K562 (cell line): ENCODE measurements around the gene SOX6. TPM values are rescaled to one million over a fixed set of nuclear protein-coding genes. Genes with fewer than 3 reads are reported as not detected.

Source experiments
- ATAC-seq: fragments of 200-7000 bp; cut with Tn5 transposase; 3 replicates; pipeline ENCODE4 v1.9.1; 2020; ENCODE audit warnings: moderate library complexity
- BruUV-seq: library from RNA; stranded (reverse); fragments of 400-500 nt; replicated peaks from 2 replicates; lab custom pipeline; 2021; lab: Mats Ljungman, UMichigan
- CTCF ChIA-PET: fragments of 300-600 bp; formaldehyde crosslinking; extraction: SDS; loops from one replicate; lab custom pipeline; 2021; ENCODE audit warnings: low intra/inter-chr PET ratio; lab: Yijun Ruan, JAX
- POLR2A ChIA-PET: fragments of 300-600, 350-650 bp; sonication (Branson Sonifier 250); formaldehyde crosslinking; extraction: SDS; loops from one replicate; lab custom pipeline; 2021; ENCODE audit warnings: antibody characterized with exemption, inconsistent platforms; lab: Yijun Ruan, JAX
- DNase-seq, 4 experiments: peaks; one replicate each; pipeline versions ENCODE4 v3.0.0 to v3.0.0-alpha.2; 2011 to 2018; ENCODE audit warnings: low spot score in 3 of 4, mixed read lengths in 3 of 4; ENCODE audit errors: extremely low read depth in 1 of 4
- FAIRE-seq: peaks from 2 replicates; lab custom pipeline; 2011; peaks lifted over from hg19 to GRCh38; lab: Jason Lieb, UNC
- H2AFZ ChIP-seq: 2 replicates; pipeline ENCODE4 v1.6.0; 2011; ENCODE audit warnings: low read depth, low read length, control low read depth, inconsistent platforms
- H3K27ac ChIP-seq: fragments of 200-600 bp; 3 replicates; pipeline ENCODE4 v1.8.0; 2011; ENCODE audit warnings: low read depth, mild to moderate bottlenecking, control low read depth, inconsistent platforms, low read length, moderate library complexity, mixed read lengths; ENCODE audit errors: extremely low read depth
- H3K27me3 ChIP-seq, 2 experiments: fragments of 300-600 bp in 1 of 2; 2 replicates in 1 of 2; 3 replicates in 1 of 2; pipeline versions ENCODE4 v1.6.0 to v1.8.0; 2011; ENCODE audit warnings: inconsistent platforms in 2 of 2, low read length in 2 of 2, mild to moderate bottlenecking in 1 of 2, mixed read lengths in 1 of 2, moderate library complexity in 1 of 2; ENCODE audit not compliant: control insufficient read depth in 2 of 2, insufficient read depth in 2 of 2
- H3K36me3 ChIP-seq: fragments of 300-600 bp; 3 replicates; pipeline ENCODE4 v1.8.0; 2011; ENCODE audit warnings: mild to moderate bottlenecking, low read length, inconsistent platforms; ENCODE audit not compliant: control insufficient read depth, insufficient read depth
- H3K4me1 ChIP-seq, 2 experiments: fragments of 200-600 bp in 1 of 2; replicated peaks in 1 of 2; 2 replicates in 1 of 2; 3 replicates in 1 of 2; pipeline versions ENCODE4 v1.5.1 to v1.8.0; 2011; ENCODE audit warnings: inconsistent platforms in 2 of 2, low read length in 2 of 2, mild to moderate bottlenecking in 1 of 2, mixed read lengths in 1 of 2, moderate library complexity in 1 of 2; ENCODE audit not compliant: control insufficient read depth in 2 of 2, insufficient read depth in 2 of 2
- H3K4me2 ChIP-seq: 2 replicates; pipeline ENCODE4 v1.6.1; 2011; ENCODE audit warnings: low read length, control low read depth, inconsistent platforms, mixed read lengths; ENCODE audit not compliant: insufficient read depth
- H3K4me3 ChIP-seq: fragments of 200-600 bp; sonication (generic), shearing (Covaris generic); 2 replicates; pipeline ENCODE4 v1.5.1; 2016; ENCODE audit warnings: control low read depth, inconsistent platforms
- H3K79me2 ChIP-seq: fragments of 200-600 bp; 3 replicates; pipeline ENCODE4 v1.8.0; 2011; ENCODE audit warnings: low read length, inconsistent platforms; ENCODE audit not compliant: control insufficient read depth, insufficient read depth
- H3K9ac ChIP-seq, 2 experiments: 2 replicates each; pipeline versions ENCODE4 v1.6.0 to v1.6.1; 2011; ENCODE audit warnings: low read depth in 2 of 2, low read length in 2 of 2, control low read depth in 1 of 2, inconsistent platforms in 1 of 2, mild to moderate bottlenecking in 1 of 2, mixed read lengths in 1 of 2; ENCODE audit not compliant: insufficient read depth in 1 of 2
- H3K9me1 ChIP-seq: one replicate; pipeline ENCODE4 v1.6.0; 2011; ENCODE audit warnings: inconsistent platforms, mild to moderate bottlenecking, low read length, moderate library complexity; ENCODE audit not compliant: control insufficient read depth, insufficient read depth
- H3K9me3 ChIP-seq: replicated peaks from 2 replicates; pipeline ENCODE4 v1.5.1; 2011; ENCODE audit warnings: low read depth, low read length, inconsistent platforms; ENCODE audit not compliant: control insufficient read depth, insufficient read depth
- H4K20me1 ChIP-seq: replicated peaks from 2 replicates; pipeline ENCODE4 v1.6.1; 2011; ENCODE audit warnings: low read length, inconsistent platforms, mixed read lengths; ENCODE audit not compliant: control insufficient read depth, insufficient read depth
- E2F6 ChIP-seq, 2 experiments: IDR thresholded peaks; 2 replicates each; pipeline ENCODE4 v1.6.1; 2011; ENCODE audit warnings: borderline replicate concordance in 1 of 2, control low read depth in 1 of 2, low read depth in 1 of 2, low read length in 1 of 2, mild to moderate bottlenecking in 1 of 2, mixed read lengths in 1 of 2, moderate library complexity in 1 of 2; ENCODE audit not compliant: insufficient read depth in 1 of 2, insufficient read length in 1 of 2, poor library complexity in 1 of 2, severe bottlenecking in 1 of 2; ENCODE audit errors: extremely low read depth in 1 of 2
- EGR1 ChIP-seq: fragments of 450-650 bp; conservative IDR thresholded peaks from 2 replicates; pipeline ENCODE4 v1.6.1; 2017; ENCODE audit warnings: mild to moderate bottlenecking
- EP300 ChIP-seq: IDR thresholded peaks from 2 replicates; pipeline ENCODE4 v1.6.1; 2012; ENCODE audit warnings: low read length, improper control_type of control experiment
- HDAC2 ChIP-seq: fragments of 450-650 bp; IDR thresholded peaks from 2 replicates; pipeline ENCODE4 v1.6.1; 2016; ENCODE audit warnings: mild to moderate bottlenecking
- HINFP ChIP-seq: fragments of 450-650 bp; conservative IDR thresholded peaks from 2 replicates; pipeline ENCODE4 v1.6.1; 2016; ENCODE audit warnings: missing genetic modification characterization, low read depth, mild to moderate bottlenecking, control low read depth, missing compliant biosample characterization
- MED1 ChIP-seq: sonication (generic); formaldehyde crosslinking; IDR thresholded peaks from 2 replicates; pipeline ENCODE4 v1.8.1; 2023; ENCODE audit warnings: missing genetic modification reagents, borderline replicate concordance
- POLR3G ChIP-seq: IDR thresholded peaks from 2 replicates; pipeline ENCODE4 v1.6.1; 2011; ENCODE audit not compliant: insufficient read length, insufficient replicate concordance; ENCODE audit errors: extremely low read depth
- PTTG1 ChIP-seq: fragments of 450-650 bp; IDR thresholded peaks from 2 replicates; pipeline ENCODE4 v1.6.1; 2016; ENCODE audit warnings: low read depth, mild to moderate bottlenecking, missing genetic modification characterization, missing compliant biosample characterization
- RBM14 ChIP-seq: fragments of 200-400 bp; formaldehyde crosslinking; IDR thresholded peaks from 2 replicates; pipeline ENCODE4 v1.6.1; 2018; ENCODE audit warnings: low read depth, mild to moderate bottlenecking, low read length, moderate library complexity, borderline replicate concordance; ENCODE audit not compliant: insufficient read depth
- RHOXF2B ChIP-seq: fragments of 250-450 bp; sonication (Bioruptor Pico); conservative IDR thresholded peaks from 2 replicates; pipeline ENCODE4 v1.5.1; 2021
- SNAPC5 ChIP-seq: fragments of 250-450 bp; sonication (Bioruptor Pico); IDR thresholded peaks from 2 replicates; pipeline ENCODE4 v1.8.0; 2021; ENCODE audit warnings: moderate library complexity, mild to moderate bottlenecking, inconsistent platforms
- TCFL5 ChIP-seq: fragments of 250-450 bp; sonication (Bioruptor Pico); conservative IDR thresholded peaks from 2 replicates; pipeline ENCODE4 v1.6.1; 2021; ENCODE audit warnings: mild to moderate bottlenecking, moderate library complexity, matching md5 sums
- TEAD1 ChIP-seq, 2 experiments: fragments of 450-650 bp in 1 of 2; sonication (generic) in 1 of 2; formaldehyde crosslinking; IDR thresholded peaks; 2 replicates each; pipeline versions ENCODE4 v1.4.0 to v1.8.0; 2020 to 2022; ENCODE audit warnings: mild to moderate bottlenecking in 2 of 2, missing genetic modification reagents in 1 of 2
- ZNF324 ChIP-seq: fragments of 250-450 bp; sonication (Bioruptor Pico); IDR thresholded peaks from 2 replicates; pipeline ENCODE4 v1.4.0; 2020; ENCODE audit warnings: mild to moderate bottlenecking
- ZNF436 ChIP-seq: fragments of 250-450, 450-650 bp; sonication (Bioruptor Pico); formaldehyde crosslinking; IDR thresholded peaks from 2 replicates; pipeline ENCODE4 v1.7.0; 2020; ENCODE audit warnings: mild to moderate bottlenecking
- ZNF512 ChIP-seq: IDR thresholded peaks from 2 replicates; pipeline ENCODE4 v1.6.1; 2016; ENCODE audit warnings: missing genetic modification characterization, missing compliant biosample characterization
- WGBS: fragments of 100-300 bp; shearing (Covaris generic); methylation state at CpG from one replicate; pipeline ENCODE4 v1.1.6; 2016; ENCODE audit warnings: low coverage, mixed read lengths; ENCODE audit not compliant: insufficient coverage; ENCODE audit errors: missing lambda C conversion rate; 5-methylcytosine and 5-hydroxymethylcytosine counted together
- in situ Hi-C: fragments of 300-500 bp; cut with MboI; formaldehyde crosslinking; loops from 4 replicates; pipeline ENCODE4 v1.15.0; 2018; ENCODE audit warnings: inconsistent platforms, mixed read lengths
- intact Hi-C: fragments of 100-400 bp; cut with micrococcal nuclease; formaldehyde crosslinking; loops from 2 replicates; pipeline ENCODE4 v1.14.2; 2022
- polyA plus RNA-seq, 8 experiments: library from polyadenylated mRNA; depleted of rRNA in 4 of 8; stranded (reverse) in 5 of 8; unstranded in 3 of 8; fragments of >200 nt; fragmentation: Nextera tagmentation in 2 of 8; fragmentation: Illumina TruSeq in 1 of 8; extraction: Ambion mirVana in 2 of 8; extraction: Trizol in 1 of 8; gene quantifications; 2 replicates each; pipeline versions ENCODE4 v1.2.1 to v1.2.3, GENCODE V29; 2011 to 2014; ENCODE audit warnings: inconsistent platforms in 1 of 8, missing spikeins in 1 of 8
- total RNA-seq, 7 experiments: library from RNA; depleted of rRNA in 6 of 7; stranded (reverse); fragments of >200 nt in 6 of 7; fragmentation: Illumina TruSeq in 2 of 7; extraction: Trizol in 2 of 7; gene quantifications; 2 replicates each; pipeline versions ENCODE4 v1.2.1 to v1.2.3, GENCODE V29; 2011 to 2021; ENCODE audit warnings: low replicate concordance in 1 of 7

Gene SOX6
- total and polyA plus RNA-seq, 9 of the 15 experiments (the other 6 are each of a cell fraction or from before 2014, with no cell fraction given) = 0.89 to 8.7 (median 5.7) TPM

- POLR2A ChIA-PET = no interaction called here
Observed at GRCh38 chr11:16096336-16096735, 260.0 kb downstream of the SOX6 start.

More at GRCh38 chr11:16096336-16096735, 260.0 kb downstream of the SOX6 start:
- CTCF ChIA-PET = no interaction called here
- Histone ChIP-seq H3K79me2 (no peaks in the 10 kb centered on the region), H3K9ac (no peak overlapping the region), H3K27ac (no peak overlapping the region), H3K9me3 (no peaks in the 10 kb centered on the region), H3K27me3 (no peaks in the 10 kb centered on the region), H3K4me2 (no peak overlapping the region), H3K4me1 (peaks cover 0 to 12% of the 10 kb centered on the region in 2 experiments; a peak in 2 of 5 replicates), H3K9me1 (no peaks in the 10 kb centered on the region), H3K36me3 (no peaks in the 10 kb centered on the region), H4K20me1 (no peaks in the 10 kb centered on the region), H3K4me3 (no peak overlapping the region), H2AFZ (no peak overlapping the region)
- WGBS = 74% methylated on average over 2 of the region's 2 CpGs
- in situ Hi-C loops (no loop called here), intact Hi-C loops (no loop called here)
- no peak for DNase-seq
- no peak for FAIRE-seq
- TF ChIP-seq EGR1 (no peak), PTTG1 (tag) (no peak), TCFL5 (CRISPR knock-in tag) (no peak), EP300 (no peak), ZNF512 (tag) (no peak), HDAC2 (no peak), RBM14 (no peak), SNAPC5 (CRISPR knock-in tag) (no peak), HINFP (tag) (no peak), POLR3G (no peak), ZNF436 (CRISPR knock-in tag) (no peak), RHOXF2B (CRISPR knock-in tag) (no peak), ZNF324 (no peak), TEAD1 (CRISPR knock-in tag; IDR thresholded peaks at IDR 0.05) (no peak), E2F6 (IDR thresholded peaks at IDR 0.05; ENCODE audit: borderline replicate concordance in 1 of 2, extremely low read depth in 1 of 2, insufficient read depth in 1 of 2, insufficient read length in 1 of 2, low read depth in 1 of 2, low read length in 1 of 2, poor library complexity in 1 of 2, severe bottlenecking in 1 of 2) (no peak), MED1 (CRISPR knock-in tag) (no peak)
- BruUV-seq = no TSS peak
- ATAC-seq = no peak
